Parietal lobe (tissue), 1 donor: ENCODE data around the gene MT4. TPM values are rescaled to one million over a fixed set of nuclear protein-coding genes. Genes with fewer than 3 reads are reported as not detected.

Experiments used
- total RNA-seq: library from RNA; depleted of rRNA; stranded (reverse); fragments of >200 nt; gene quantifications from one replicate; pipeline ENCODE4 v1.2.3, GENCODE V29; 2014

The MT4 gene
- total RNA-seq = not detected

GRCh38 chr16:56564793-56565477 lies at the start of gene MT4:
TSS of gene MT4 (plus strand) at chr16:56565073. CDS start at chr16:56565129, 56 bp downstream.

GRCh38 chr16:56519459-56520250 lies 45.2 kb upstream of the MT4 start, which contains the start of gene BBS2:
TSS of gene BBS2 (minus strand) at chr16:56520024. CDS start at chr16:56519862, 162 bp downstream.

GRCh38 chr16:56589141-56590039 lies 24.5 kb downstream of the MT4 start, which contains the start of gene MT3:
TSS of gene MT3 (plus strand) at chr16:56589528. CDS start at chr16:56589591, 63 bp downstream.

GRCh38 chr16:56608043-56608875 lies 43.4 kb downstream of the MT4 start, which contains the start of gene MT2A:
TSS of gene MT2A (plus strand) at chr16:56608584. CDS start at chr16:56608656, 72 bp downstream.

Other genes with a start within 250 kb of the MT4 start
- gene AMFR, start 139.5 kb upstream of the MT4 start, total RNA-seq = 210 TPM
- 185 TPM for gene NUDT21, start 113.7 kb upstream of the MT4 start, total RNA-seq
- 40.7 TPM for gene OGFOD1, start 113.5 kb upstream of the MT4 start, total RNA-seq
- 137 TPM for gene BBS2, start 45.0 kb upstream of the MT4 start, total RNA-seq
- gene MT3, start 24.5 kb downstream of the MT4 start, total RNA-seq = 5.6 TPM
- gene MT2A, start 43.5 kb downstream of the MT4 start, total RNA-seq = 3.8 TPM
- 6.6 TPM for gene MT1E, start 60.7 kb downstream of the MT4 start, total RNA-seq
- 1.3 TPM for gene MT1M, start 67.6 kb downstream of the MT4 start, total RNA-seq
- gene MT1A, start 73.6 kb downstream of the MT4 start, total RNA-seq = not detected
- gene MT1B, start 86.8 kb downstream of the MT4 start, total RNA-seq = not detected
- 3.8 TPM for gene MT1F, start 92.9 kb downstream of the MT4 start, total RNA-seq
- not detected for gene MT1G, start 103.0 kb downstream of the MT4 start, total RNA-seq
- not detected for gene MT1H, start 104.7 kb downstream of the MT4 start, total RNA-seq
- gene MT1X, start 117.4 kb downstream of the MT4 start, total RNA-seq = 8.1 TPM
- gene NUP93, start 165.1 kb downstream of the MT4 start, total RNA-seq = 216 TPM